LNCaP clone FGC (cell line): ENCODE data around the gene FBXO27.

Experiments
- DNase-seq: peaks from one replicate; pipeline ENCODE4 v3.0.0-alpha.2; 2011; ENCODE audit warnings: low read depth
- H3K4me3 ChIP-seq: 2 replicates; pipeline ENCODE4 v1.5.1; 2011; ENCODE audit warnings: mild to moderate bottlenecking, low read depth, low read length, control low read depth
- TF ChIP-seq, protein P1 (sequence below): IDR thresholded peaks from 2 replicates; pipeline ENCODE4 v1.5.1; 2012; ENCODE audit warnings: mild to moderate bottlenecking; ENCODE audit not compliant: control insufficient read depth, insufficient read depth; ENCODE audit errors: extremely low read depth

Gene FBXO27

DNA sequence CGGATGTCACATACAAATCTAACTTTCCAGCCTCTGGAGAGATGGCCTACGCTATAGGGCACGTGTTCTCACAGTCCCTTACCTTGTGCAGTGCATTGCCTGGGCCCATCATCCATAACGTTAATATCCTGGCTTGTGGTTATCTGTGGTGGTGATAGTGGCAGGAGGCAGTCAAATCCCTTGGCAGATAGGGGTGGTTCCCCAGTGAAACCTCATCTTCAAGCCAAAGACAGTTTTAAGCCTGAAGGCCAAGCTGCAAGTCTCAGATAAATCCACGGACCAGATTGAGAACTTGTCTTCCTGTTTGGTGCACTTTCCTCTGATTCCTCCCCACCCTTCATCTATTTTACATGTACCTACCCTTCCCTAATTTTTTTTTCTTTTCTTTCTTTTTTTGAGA, 52.5 kb downstream of the FBXO27 start:
- DNase-seq: no peak
- TF ChIP-seq, protein P1, sequence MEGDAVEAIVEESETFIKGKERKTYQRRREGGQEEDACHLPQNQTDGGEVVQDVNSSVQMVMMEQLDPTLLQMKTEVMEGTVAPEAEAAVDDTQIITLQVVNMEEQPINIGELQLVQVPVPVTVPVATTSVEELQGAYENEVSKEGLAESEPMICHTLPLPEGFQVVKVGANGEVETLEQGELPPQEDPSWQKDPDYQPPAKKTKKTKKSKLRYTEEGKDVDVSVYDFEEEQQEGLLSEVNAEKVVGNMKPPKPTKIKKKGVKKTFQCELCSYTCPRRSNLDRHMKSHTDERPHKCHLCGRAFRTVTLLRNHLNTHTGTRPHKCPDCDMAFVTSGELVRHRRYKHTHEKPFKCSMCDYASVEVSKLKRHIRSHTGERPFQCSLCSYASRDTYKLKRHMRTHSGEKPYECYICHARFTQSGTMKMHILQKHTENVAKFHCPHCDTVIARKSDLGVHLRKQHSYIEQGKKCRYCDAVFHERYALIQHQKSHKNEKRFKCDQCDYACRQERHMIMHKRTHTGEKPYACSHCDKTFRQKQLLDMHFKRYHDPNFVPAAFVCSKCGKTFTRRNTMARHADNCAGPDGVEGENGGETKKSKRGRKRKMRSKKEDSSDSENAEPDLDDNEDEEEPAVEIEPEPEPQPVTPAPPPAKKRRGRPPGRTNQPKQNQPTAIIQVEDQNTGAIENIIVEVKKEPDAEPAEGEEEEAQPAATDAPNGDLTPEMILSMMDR: no peak
- no peak overlapping the region for H3K4me3 ChIP-seq

GRCh38 chr19:38978326-38978689, 54.0 kb downstream of the FBXO27 start:
- no peak overlapping the region for H3K4me3 ChIP-seq
- peak; percentile 32 for DNase-seq
- TF ChIP-seq, protein P1: no peak

GRCh38 chr19:38977445-38978325, 54.7 kb downstream of the FBXO27 start:
- TF ChIP-seq, protein P1: no peak
- DNase-seq: no peak
- H3K4me3 ChIP-seq: no peak overlapping the region

GRCh38 chr19:38975861-38976271, 56.5 kb downstream of the FBXO27 start:
- H3K4me3 ChIP-seq: no peak overlapping the region
- no peak for DNase-seq
- TF ChIP-seq, protein P1: no peak

DNA sequence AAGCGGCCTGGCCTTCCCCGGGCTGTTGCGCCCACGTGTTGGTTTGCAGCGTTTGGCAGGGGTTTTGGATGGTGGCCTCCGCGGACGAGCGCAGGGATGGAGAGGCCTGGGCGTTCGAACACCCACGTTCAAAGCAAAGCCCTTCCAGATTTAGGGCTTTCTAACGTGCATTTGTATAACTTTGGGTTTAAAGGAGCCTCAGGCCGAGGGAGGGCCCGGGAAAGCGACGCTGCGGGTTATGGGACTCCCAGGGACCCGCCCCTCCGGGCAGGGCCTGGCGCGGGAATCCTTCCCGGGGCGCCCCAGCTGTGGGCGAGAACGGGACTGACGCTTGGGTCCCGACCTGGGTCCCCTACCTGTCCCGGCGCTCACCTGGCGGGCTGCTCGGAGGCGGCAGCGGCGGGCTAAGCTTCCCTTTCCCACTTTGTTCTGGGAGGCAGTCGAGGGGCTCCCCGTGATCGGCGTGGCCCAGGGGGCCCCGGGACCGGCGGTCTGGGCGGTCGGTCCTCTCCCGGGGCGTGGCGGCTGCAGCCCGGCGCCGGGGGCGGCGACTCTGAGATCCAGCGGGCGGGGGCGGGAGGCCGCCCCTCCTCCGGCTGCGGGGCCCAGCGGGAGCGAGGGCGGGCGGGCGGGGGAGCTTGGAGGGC, 57.0 kb downstream of the FBXO27 start, which contains the start of gene FBXO17:
Gene FBXO17 (minus strand): TSS at position 529 of the 647 bp plus-strand sequence. CDS start 25,423 bp downstream, outside the sequence.
- TF ChIP-seq, protein P1: no peak
- no peak for DNase-seq
- H3K4me3 ChIP-seq: no peak within 1 kb of the TSS

- TF ChIP-seq, protein P1: no peak
- no peak overlapping the region for H3K4me3 ChIP-seq
- DNase-seq: no peak
Observed at GRCh38 chr19:38974624-38975213, 57.6 kb downstream of the FBXO27 start.
